Parathyroid adenoma (tissue), 2 donors: ENCODE measurements around the gene RPS23.
"Not testable (repeated sequence)": the region's sequence is repeated elsewhere in the genome, so short reads cannot be mapped to it uniquely, and the experiment has no call there.

Source experiments
- H2AFZ ChIP-seq: fragments of 300-600 bp; sonication (generic); one replicate; pipeline ENCODE4 v1.7.0; 2017; ENCODE audit warnings: antibody characterized with exemption, mild to moderate bottlenecking
- H3K27ac ChIP-seq: fragments of 300-600 bp; sonication (generic); one replicate; pipeline ENCODE4 v1.7.0; 2017
- H3K27me3 ChIP-seq: fragments of 300-600 bp; sonication (generic); one replicate; pipeline ENCODE4 v1.7.0; 2017; ENCODE audit warnings: low read length; ENCODE audit not compliant: control insufficient read depth, insufficient read depth
- H3K36me3 ChIP-seq: fragments of 300-600 bp; sonication (generic); one replicate; pipeline ENCODE4 v1.7.0; 2017; ENCODE audit warnings: low read length; ENCODE audit not compliant: control insufficient read depth, insufficient read depth
- H3K4me1 ChIP-seq: fragments of 300-600 bp; sonication (generic); one replicate; pipeline ENCODE4 v1.7.0; 2017; ENCODE audit warnings: control low read depth
- H3K4me2 ChIP-seq: fragments of 300-600 bp; sonication (generic); one replicate; pipeline ENCODE4 v1.7.0; 2017; ENCODE audit warnings: low read length
- H3K4me3 ChIP-seq: fragments of 300-600 bp; sonication (generic); one replicate; pipeline ENCODE4 v1.7.0; 2017; ENCODE audit warnings: low read depth, low read length
- H3K79me2 ChIP-seq: fragments of 300-600 bp; sonication (generic); one replicate; pipeline ENCODE4 v1.7.0; 2017; ENCODE audit warnings: control low read depth
- H3K9ac ChIP-seq: fragments of 300-600 bp; sonication (generic); one replicate; pipeline ENCODE4 v1.7.0; 2017; ENCODE audit warnings: mild to moderate bottlenecking
- H3K9me3 ChIP-seq: fragments of 300-600 bp; sonication (generic); one replicate; pipeline ENCODE4 v1.7.0; 2017; ENCODE audit warnings: low read length; ENCODE audit not compliant: control insufficient read depth
- CTCF ChIP-seq: fragments of 300-600 bp; sonication (generic); IDR thresholded peaks from one replicate; pipeline ENCODE4 v1.7.0; 2017; ENCODE audit warnings: antibody characterized with exemption, mild to moderate bottlenecking
- donor health status: primary hyperparathyroidism.

Gene RPS23

GRCh38 chr5:82276800-82277612, 1.1 kb downstream of the RPS23 start:
- Histone ChIP-seq H3K4me1 (peaks cover 6% of the 10 kb centered on the region), H3K4me2 (peak overlapping the region; percentile 88), H2AFZ (peak overlapping the region; percentile 91), H3K9ac (no peak overlapping the region), H3K4me3 (peak overlapping the region; percentile 79), H3K27me3 (no peaks in the 10 kb centered on the region), H3K36me3 (no peaks in the 10 kb centered on the region), H3K9me3 (no peaks in the 10 kb centered on the region), H3K79me2 (peaks cover 8% of the 10 kb centered on the region), H3K27ac (peak overlapping the region; percentile 94)
- TF ChIP-seq CTCF: no peak

- no peak for TF ChIP-seq CTCF
- no peak overlapping the region for H3K27ac ChIP-seq
- no peak overlapping the region for H3K4me2 ChIP-seq
- no peak overlapping the region for H3K4me3 ChIP-seq
- H3K9me3 ChIP-seq: no peaks in the 10 kb centered on the region
- H3K36me3 ChIP-seq: no peaks in the 10 kb centered on the region
- H3K9ac ChIP-seq: no peak overlapping the region
- H3K4me1 ChIP-seq: peaks cover 6% of the 10 kb centered on the region
- H2AFZ ChIP-seq: no peak overlapping the region
- no peaks in the 10 kb centered on the region for H3K27me3 ChIP-seq
- H3K79me2 ChIP-seq: peaks cover 8% of the 10 kb centered on the region
These were observed 2.9 kb downstream of the RPS23 start for GRCh38 chr5:82275216-82275664.

GRCh38 chr5:82274343-82275211, 3.6 kb downstream of the RPS23 start:
- H3K36me3 ChIP-seq: no peaks in the 10 kb centered on the region
- H3K79me2 ChIP-seq: peaks cover 8% of the 10 kb centered on the region
- no peak overlapping the region for H3K4me3 ChIP-seq
- TF ChIP-seq CTCF: no peak
- peaks cover 6% of the 10 kb centered on the region for H3K4me1 ChIP-seq
- no peaks in the 10 kb centered on the region for H3K9me3 ChIP-seq
- no peak overlapping the region for H3K27ac ChIP-seq
- H3K4me2 ChIP-seq: no peak overlapping the region
- no peak overlapping the region for H3K9ac ChIP-seq
- H3K27me3 ChIP-seq: no peaks in the 10 kb centered on the region
- no peak overlapping the region for H2AFZ ChIP-seq

- not testable (repeated sequence) for H3K27ac ChIP-seq, H3K9me3 ChIP-seq, H2AFZ ChIP-seq, H3K4me2 ChIP-seq, H3K9ac ChIP-seq, H3K27me3 ChIP-seq, H3K4me1 ChIP-seq, H3K36me3 ChIP-seq, H3K79me2 ChIP-seq, H3K4me3 ChIP-seq
These were observed 4.7 kb downstream of the RPS23 start for GRCh38 chr5:82273426-82273825.

GRCh38 chr5:82272571-82273356, 5.4 kb downstream of the RPS23 start:
- not testable (repeated sequence) for H2AFZ ChIP-seq, H3K4me2 ChIP-seq, H3K36me3 ChIP-seq, H3K9ac ChIP-seq, H3K9me3 ChIP-seq, H3K4me3 ChIP-seq, H3K4me1 ChIP-seq, H3K27ac ChIP-seq, H3K27me3 ChIP-seq, H3K79me2 ChIP-seq

GRCh38 chr5:82269363-82269762, 8.8 kb downstream of the RPS23 start:
- not testable (repeated sequence) for H3K9me3 ChIP-seq, H3K4me3 ChIP-seq, H3K27me3 ChIP-seq, H3K79me2 ChIP-seq, H3K27ac ChIP-seq, H2AFZ ChIP-seq, H3K4me2 ChIP-seq, H3K4me1 ChIP-seq, H3K9ac ChIP-seq, H3K36me3 ChIP-seq

- H3K79me2 ChIP-seq, H3K4me3 ChIP-seq, H3K36me3 ChIP-seq: not testable (repeated sequence)
These were observed 10.7 kb downstream of the RPS23 start for GRCh38 chr5:82267297-82267933.

More at GRCh38 chr5:82267297-82267933, 10.7 kb downstream of the RPS23 start:
- H3K27me3 ChIP-seq, H3K9ac ChIP-seq, H3K4me2 ChIP-seq, H2AFZ ChIP-seq, H3K4me1 ChIP-seq, H3K9me3 ChIP-seq, H3K27ac ChIP-seq: not testable (repeated sequence)
